ENCODE measurements around the gene HOXA6. TPM values are rescaled to one million over a fixed set of nuclear protein-coding genes. Genes with fewer than 3 reads are reported as not detected.
A peak's percentile ranks its signal among the peaks of the same experiment; 100 is the strongest.

HOXA6 gene
- total and polyA plus RNA-seq, 4 donors: 0.23 TPM; not detected in 3

DNA sequence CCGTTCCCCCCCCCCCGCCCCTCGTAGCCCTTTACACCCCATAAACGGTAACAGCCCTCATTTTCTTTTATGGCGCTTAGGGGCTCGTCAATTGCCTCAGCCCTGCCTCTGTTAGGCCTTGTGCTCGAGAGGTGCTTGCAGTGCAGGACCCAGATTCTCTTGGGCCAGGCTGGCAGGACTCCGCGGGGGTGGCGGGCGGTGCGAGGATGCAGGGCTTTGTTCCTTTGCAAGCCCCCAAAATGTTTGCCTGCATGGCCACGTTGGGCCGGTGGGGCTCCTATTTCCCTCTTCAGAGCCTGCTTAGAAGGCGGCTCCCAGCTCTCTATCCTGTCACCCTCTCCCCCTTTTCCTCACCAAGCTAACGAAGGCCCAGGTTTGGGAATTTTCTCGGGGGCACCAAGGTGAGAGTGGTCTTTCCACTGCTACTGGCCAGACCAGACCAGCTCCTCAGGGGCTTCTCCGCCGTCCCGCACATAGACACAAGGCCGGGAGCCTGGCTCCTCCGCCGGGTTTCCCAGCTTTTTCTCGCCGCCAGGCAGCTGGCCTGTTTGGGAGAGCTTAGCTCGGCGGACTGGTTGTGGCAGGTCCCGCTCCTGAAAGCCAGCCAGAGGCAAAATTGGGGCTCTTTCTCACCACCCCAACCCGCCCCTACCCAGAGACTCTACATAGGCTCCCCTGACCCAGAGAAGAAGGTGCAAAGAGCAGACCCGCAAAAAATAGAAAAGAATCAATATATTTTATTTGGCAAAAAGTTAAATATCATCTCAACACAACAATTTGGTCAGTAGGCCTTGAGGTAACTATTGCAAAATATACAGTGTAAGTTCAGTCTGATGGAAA is 14.4 kb upstream of the HOXA6 start:
- 29% methylated on average over 30 of the region's 30 CpGs for WGBS
- TF ChIP-seq TAF1 (conservative IDR thresholded peaks at IDR 0.05) (no peak), RAD21 (IDR thresholded peaks at IDR 0.05) (no peak), HNF4G (IDR thresholded peaks at IDR 0.05) (no peak), EGR1 (IDR thresholded peaks at IDR 0.05; ENCODE audit: low read depth in 2 of 2) (no peak), GABPA (IDR thresholded peaks at IDR 0.05 in 1 of 2, conservative IDR thresholded peaks at IDR 0.05 in 1 of 2) (no peak), RXRA (IDR thresholded peaks at IDR 0.05) (no peak), JUND (IDR thresholded peaks at IDR 0.05) (no peak), SP1 (IDR thresholded peaks at IDR 0.05) (no peak), MAX (IDR thresholded peaks at IDR 0.05) (no peak)
- TF ChIP-seq, protein P1, sequence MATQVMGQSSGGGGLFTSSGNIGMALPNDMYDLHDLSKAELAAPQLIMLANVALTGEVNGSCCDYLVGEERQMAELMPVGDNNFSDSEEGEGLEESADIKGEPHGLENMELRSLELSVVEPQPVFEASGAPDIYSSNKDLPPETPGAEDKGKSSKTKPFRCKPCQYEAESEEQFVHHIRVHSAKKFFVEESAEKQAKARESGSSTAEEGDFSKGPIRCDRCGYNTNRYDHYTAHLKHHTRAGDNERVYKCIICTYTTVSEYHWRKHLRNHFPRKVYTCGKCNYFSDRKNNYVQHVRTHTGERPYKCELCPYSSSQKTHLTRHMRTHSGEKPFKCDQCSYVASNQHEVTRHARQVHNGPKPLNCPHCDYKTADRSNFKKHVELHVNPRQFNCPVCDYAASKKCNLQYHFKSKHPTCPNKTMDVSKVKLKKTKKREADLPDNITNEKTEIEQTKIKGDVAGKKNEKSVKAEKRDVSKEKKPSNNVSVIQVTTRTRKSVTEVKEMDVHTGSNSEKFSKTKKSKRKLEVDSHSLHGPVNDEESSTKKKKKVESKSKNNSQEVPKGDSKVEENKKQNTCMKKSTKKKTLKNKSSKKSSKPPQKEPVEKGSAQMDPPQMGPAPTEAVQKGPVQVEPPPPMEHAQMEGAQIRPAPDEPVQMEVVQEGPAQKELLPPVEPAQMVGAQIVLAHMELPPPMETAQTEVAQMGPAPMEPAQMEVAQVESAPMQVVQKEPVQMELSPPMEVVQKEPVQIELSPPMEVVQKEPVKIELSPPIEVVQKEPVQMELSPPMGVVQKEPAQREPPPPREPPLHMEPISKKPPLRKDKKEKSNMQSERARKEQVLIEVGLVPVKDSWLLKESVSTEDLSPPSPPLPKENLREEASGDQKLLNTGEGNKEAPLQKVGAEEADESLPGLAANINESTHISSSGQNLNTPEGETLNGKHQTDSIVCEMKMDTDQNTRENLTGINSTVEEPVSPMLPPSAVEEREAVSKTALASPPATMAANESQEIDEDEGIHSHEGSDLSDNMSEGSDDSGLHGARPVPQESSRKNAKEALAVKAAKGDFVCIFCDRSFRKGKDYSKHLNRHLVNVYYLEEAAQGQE (IDR thresholded peaks at IDR 0.05): no peak
- TF ChIP-seq, protein P2, sequence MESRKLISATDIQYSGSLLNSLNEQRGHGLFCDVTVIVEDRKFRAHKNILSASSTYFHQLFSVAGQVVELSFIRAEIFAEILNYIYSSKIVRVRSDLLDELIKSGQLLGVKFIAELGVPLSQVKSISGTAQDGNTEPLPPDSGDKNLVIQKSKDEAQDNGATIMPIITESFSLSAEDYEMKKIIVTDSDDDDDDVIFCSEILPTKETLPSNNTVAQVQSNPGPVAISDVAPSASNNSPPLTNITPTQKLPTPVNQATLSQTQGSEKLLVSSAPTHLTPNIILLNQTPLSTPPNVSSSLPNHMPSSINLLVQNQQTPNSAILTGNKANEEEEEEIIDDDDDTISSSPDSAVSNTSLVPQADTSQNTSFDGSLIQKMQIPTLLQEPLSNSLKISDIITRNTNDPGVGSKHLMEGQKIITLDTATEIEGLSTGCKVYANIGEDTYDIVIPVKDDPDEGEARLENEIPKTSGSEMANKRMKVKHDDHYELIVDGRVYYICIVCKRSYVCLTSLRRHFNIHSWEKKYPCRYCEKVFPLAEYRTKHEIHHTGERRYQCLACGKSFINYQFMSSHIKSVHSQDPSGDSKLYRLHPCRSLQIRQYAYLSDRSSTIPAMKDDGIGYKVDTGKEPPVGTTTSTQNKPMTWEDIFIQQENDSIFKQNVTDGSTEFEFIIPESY (IDR thresholded peaks at IDR 0.05): no peak
- peaks cover 8 to 27% (median 10%) of the 10 kb centered on the region in 4 donors for H3K4me1 ChIP-seq (ENCODE audit: control insufficient read depth in 4 of 4, insufficient read depth in 4 of 4, low read length in 3 of 4)
- H3K9ac ChIP-seq (ENCODE audit: low read depth in 1 of 2, low read length in 2 of 2): no peak overlapping the region
- no peak for DNase-seq (ENCODE audit: low spot score)
- H3K9me3 ChIP-seq (ENCODE audit: control insufficient read depth in 4 of 4, low read length in 3 of 4): peaks cover 0 to 10% (median 0%) of the 10 kb centered on the region in 4 donors
- peaks cover 9 to 50% (median 19%) of the 10 kb centered on the region in 4 donors for H3K27me3 ChIP-seq (ENCODE audit: control insufficient read depth in 4 of 4, insufficient read depth in 4 of 4, low read length in 3 of 4)
- H3K36me3 ChIP-seq (ENCODE audit: control insufficient read depth in 4 of 4, insufficient read depth in 3 of 4, low read depth in 1 of 4, low read length in 3 of 4): no peaks in the 10 kb centered on the region
- no peak overlapping the region for H3K27ac ChIP-seq (ENCODE audit: low read depth in 1 of 2, low read length in 2 of 2)
- peak overlapping the region in 1 of 3 donors; percentile 72 for H3K4me3 ChIP-seq (ENCODE audit: low read depth in 1 of 3, low read length in 3 of 3)

DNA sequence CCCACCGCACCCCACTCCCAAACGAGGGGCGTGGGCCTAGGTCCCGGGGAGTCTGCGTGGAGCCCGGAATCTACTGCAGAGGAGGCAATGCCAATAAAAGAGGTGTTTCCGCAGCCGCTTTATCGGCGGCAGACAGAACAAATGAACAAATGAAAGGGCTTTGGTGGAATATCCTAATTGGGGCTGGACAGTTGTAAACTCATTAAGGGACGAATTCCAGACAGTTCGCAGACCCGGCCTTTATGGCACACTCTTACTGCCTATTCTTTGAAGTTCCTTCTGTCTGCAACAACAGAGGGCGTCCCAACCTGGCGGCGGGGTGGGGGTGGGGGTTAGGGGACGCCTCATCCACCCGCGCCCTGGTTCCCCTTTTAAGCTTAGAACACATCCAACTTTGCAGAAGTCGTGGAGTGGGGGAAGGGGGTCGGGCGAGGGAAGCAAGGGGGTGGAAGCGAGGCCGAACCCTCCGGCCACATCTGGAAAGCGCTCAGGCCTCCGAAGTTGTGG is 13.7 kb upstream of the HOXA6 start:
- WGBS: 5% methylated on average over 27 of the region's 27 CpGs
- H3K4me3 ChIP-seq (ENCODE audit: low read depth in 1 of 3, low read length in 3 of 3): peak overlapping the region; percentile 47 to 72 (median 71)
- DNase-seq (ENCODE audit: low spot score): no peak
- no peak for TF ChIP-seq MAX (IDR thresholded peaks at IDR 0.05)
- no peak for TF ChIP-seq YY1 (IDR thresholded peaks at IDR 0.05)
- no peak for TF ChIP-seq TAF1 (conservative IDR thresholded peaks at IDR 0.05)
- TF ChIP-seq ATF3 (IDR thresholded peaks at IDR 0.05): no peak
- TF ChIP-seq EGR1 (IDR thresholded peaks at IDR 0.05; ENCODE audit: low read depth in 2 of 2): no peak
- no peak for TF ChIP-seq GABPA (IDR thresholded peaks at IDR 0.05 in 1 of 2, conservative IDR thresholded peaks at IDR 0.05 in 1 of 2)
- TF ChIP-seq FOXA2 (IDR thresholded peaks at IDR 0.05): no peak
- no peak for TF ChIP-seq HNF4G (IDR thresholded peaks at IDR 0.05)
- TF ChIP-seq, protein P2 (IDR thresholded peaks at IDR 0.05): no peak
- TF ChIP-seq RAD21 (IDR thresholded peaks at IDR 0.05): no peak
- TF ChIP-seq, protein P3, sequence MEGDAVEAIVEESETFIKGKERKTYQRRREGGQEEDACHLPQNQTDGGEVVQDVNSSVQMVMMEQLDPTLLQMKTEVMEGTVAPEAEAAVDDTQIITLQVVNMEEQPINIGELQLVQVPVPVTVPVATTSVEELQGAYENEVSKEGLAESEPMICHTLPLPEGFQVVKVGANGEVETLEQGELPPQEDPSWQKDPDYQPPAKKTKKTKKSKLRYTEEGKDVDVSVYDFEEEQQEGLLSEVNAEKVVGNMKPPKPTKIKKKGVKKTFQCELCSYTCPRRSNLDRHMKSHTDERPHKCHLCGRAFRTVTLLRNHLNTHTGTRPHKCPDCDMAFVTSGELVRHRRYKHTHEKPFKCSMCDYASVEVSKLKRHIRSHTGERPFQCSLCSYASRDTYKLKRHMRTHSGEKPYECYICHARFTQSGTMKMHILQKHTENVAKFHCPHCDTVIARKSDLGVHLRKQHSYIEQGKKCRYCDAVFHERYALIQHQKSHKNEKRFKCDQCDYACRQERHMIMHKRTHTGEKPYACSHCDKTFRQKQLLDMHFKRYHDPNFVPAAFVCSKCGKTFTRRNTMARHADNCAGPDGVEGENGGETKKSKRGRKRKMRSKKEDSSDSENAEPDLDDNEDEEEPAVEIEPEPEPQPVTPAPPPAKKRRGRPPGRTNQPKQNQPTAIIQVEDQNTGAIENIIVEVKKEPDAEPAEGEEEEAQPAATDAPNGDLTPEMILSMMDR (IDR thresholded peaks at IDR 0.05; ENCODE audit: low read depth, low read length, missing input control): no peak
- TF ChIP-seq FOXA1 (IDR thresholded peaks at IDR 0.05): no peak

More for the DNA sequence above, 13.7 kb upstream of the HOXA6 start:
- H3K4me1 ChIP-seq (ENCODE audit: control insufficient read depth in 4 of 4, insufficient read depth in 4 of 4, low read length in 3 of 4): peaks cover 9 to 24% (median 10%) of the 10 kb centered on the region in 4 donors
- H3K27me3 ChIP-seq (ENCODE audit: control insufficient read depth in 4 of 4, insufficient read depth in 4 of 4, low read length in 3 of 4): peaks cover 9 to 51% (median 19%) of the 10 kb centered on the region in 4 donors
- no peak overlapping the region for H3K9ac ChIP-seq (ENCODE audit: low read depth in 1 of 2, low read length in 2 of 2)
- H3K27ac ChIP-seq (ENCODE audit: low read depth in 1 of 2, low read length in 2 of 2): no peak overlapping the region
- no peaks in the 10 kb centered on the region for H3K36me3 ChIP-seq (ENCODE audit: control insufficient read depth in 4 of 4, insufficient read depth in 3 of 4, low read depth in 1 of 4, low read length in 3 of 4)
- peaks cover 0 to 10% (median 0%) of the 10 kb centered on the region in 4 donors for H3K9me3 ChIP-seq (ENCODE audit: control insufficient read depth in 4 of 4, low read length in 3 of 4)
